ENCODE measurements around the gene NECTIN3.

NECTIN3 gene

DNA sequence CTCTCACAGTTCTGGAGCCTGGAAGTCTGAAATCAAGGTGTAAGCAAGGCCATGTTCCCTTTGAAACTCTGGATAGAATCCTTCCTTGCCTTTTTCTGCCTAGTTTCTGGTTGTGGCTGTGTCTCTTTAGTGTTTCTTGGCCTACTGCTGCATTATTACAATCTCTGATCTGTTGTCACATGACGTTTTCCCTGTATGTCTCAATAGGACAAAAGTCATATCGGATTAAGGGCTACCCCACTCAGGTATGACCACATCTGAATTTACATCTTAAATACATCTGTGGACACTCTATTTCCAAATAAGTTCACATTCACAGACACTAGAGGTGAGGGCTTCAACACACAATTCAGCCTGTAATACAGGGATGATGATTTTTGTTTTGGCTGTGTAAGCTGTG is 13.3 kb downstream of the NECTIN3 start:
- DNase-seq, result no peak

DNA sequence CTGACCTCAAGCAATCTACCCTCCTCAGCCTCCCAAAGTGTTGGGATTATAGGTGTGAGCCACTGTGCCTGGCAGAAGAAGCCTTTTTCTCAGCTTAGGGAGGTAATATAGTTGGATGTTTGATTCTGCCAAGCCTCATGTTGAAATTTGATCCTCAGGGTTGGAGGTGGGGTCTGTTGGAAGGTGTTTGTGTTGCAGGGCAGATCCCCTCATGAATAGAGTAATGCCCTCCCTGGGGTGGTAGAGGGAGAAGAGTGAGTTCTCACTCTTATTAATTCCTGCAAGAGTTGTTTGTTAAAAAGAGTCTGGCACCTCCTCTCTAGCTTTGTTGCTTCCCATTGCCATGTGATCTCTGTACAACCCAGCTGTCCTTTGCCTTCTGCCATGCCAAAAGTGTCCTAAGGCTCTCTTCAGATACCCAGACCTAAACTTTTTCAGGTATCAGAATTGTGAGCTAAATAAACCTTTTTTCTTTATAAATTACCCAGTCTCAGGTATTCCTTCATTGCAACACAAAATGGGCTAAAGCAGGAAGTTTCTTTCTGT is 16.4 kb downstream of the NECTIN3 start:
- no peak for DNase-seq

DNA sequence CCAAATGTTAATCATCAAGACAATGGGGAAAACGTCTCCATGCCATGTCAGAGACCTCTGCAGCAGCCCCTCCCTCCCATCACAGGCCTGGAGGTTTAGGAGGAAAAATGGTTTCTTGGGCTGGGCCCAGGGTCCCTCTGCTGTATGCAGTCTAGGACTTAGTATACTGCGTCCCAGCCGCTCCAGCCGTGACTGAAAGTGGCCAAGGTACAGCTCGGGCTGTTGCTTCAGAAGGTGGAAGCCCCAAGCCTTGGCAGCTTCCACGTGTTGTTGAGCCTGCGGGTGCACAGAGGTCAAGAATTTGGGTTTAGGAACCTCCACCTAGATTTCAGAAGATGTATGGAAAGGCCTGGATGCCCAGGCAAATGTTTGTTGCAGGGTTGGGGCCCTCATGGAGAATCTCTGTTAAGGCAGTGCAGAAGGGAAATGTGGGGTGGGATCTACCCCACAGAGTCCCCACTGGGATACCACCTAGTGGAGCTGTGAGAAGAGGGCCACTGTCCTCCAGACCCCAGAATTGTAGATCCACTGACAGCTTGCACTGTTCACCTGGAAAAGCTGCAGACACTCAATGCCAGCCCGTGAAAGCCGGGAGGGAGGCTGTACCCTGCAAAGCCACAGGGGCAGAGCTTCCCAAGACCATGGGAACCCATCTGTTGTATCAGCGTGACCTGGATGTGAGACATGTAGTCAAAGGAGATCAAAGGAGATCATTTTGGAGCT is 25.0 kb downstream of the NECTIN3 start:
- DNase-seq, result no peak

DNA sequence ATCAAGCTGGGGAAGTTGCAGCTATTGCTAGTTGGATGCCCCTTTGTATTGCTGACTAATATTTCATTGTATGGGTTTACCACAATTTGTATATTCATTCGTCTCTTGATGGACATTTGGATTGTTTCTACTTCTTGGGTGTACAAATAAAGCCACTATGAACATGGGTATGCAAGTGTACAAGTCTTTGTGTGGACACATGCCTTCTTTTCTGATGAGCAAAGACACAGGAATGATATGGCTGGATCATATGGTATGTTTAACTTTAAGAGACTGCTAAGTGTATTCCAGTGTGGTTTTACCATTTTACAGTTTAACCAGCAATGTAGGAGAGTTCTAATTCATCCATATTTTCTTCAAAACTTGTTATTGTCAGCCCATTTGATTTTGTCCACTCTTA is 32.2 kb downstream of the NECTIN3 start:
- no peak for DNase-seq

DNA sequence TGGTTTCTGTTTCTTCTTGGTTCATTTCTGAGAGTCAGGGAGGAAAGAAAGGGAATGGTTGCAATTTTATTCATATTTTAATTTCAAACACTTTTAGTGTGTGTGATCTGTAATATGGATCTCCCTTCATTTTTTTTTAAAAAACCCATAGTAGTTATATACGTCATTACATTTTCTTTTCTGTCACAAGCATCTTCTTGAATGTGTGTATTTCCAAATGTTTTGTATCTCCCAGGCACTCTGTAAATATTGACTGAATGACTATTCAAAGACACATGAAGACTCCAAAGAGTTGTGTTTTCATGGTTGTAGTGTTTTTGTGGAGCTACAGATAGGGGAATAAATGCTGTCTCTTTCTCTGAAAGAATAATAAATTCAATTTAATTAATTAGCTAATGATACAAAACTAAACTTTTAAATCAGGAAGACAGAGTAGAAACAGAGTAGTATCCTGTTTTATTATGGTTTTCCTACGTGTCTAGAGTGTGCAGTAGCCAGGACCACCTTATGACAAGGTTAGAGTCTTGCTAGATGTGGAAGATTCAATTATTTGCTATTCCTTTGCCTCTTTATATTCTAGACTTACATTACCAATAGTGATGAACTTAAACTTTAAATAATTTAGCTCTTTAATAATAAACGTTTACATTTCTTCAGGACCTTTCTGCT is 35.5 kb downstream of the NECTIN3 start:
- DNase-seq, result no peak

DNA sequence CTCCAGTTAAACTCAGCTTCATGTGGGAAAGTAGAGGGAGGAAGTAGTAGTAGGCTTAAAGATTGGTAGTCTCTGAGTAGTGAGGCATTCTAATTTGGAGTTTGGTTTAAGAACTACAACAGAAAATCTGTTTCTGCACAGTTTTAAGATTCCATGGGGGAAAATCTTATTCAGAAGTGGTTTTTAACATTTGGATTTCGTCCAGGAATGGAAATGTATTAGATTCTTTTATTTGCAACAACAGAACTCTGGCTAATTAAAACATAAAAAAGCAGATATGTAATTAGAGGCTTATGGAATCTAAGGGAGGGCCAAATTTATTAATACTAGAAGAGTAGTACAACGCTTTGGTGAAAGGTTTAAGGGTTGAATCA is 36.0 kb downstream of the NECTIN3 start:
- DNase-seq, result no peak

DNA sequence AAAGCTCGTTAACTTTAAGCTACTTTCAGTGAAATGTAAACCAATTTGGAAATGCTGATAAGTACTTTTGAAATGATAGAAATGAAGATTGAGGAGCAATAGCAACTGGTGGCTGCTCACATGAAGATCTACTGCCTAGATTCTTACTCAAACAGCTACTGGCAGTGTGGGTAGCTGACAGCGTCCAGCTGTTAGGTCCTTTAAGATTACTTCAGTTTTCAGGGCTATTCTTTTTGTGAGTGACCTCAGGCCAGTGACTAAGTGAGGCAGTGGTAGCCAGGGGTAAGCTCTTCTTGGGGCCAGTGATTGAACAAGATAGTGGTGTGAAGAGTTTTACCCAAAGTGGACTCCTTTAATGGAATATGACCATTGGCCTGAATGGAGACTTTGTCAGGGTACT is 41.3 kb downstream of the NECTIN3 start:
- DNase-seq, result no peak

DNA sequence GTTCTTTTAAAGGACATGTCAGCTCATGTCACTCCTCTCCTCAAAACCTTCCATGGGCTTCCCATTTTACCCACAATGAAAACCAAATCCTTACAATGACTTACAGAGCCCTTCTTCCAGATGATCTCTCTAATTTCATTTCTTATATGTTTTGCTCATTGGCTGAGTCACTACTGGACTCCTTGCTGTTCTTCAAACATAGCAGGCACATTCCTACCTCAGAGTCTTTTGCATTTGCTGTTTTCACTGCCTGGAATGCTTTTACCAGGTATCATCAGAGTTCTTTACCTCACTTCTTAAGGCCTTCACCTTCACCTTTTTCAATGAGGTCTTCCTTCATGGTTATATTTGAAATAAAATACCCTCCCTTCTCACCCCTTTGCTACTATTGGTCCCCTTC is 57.3 kb downstream of the NECTIN3 start:
- no peak for DNase-seq

DNA sequence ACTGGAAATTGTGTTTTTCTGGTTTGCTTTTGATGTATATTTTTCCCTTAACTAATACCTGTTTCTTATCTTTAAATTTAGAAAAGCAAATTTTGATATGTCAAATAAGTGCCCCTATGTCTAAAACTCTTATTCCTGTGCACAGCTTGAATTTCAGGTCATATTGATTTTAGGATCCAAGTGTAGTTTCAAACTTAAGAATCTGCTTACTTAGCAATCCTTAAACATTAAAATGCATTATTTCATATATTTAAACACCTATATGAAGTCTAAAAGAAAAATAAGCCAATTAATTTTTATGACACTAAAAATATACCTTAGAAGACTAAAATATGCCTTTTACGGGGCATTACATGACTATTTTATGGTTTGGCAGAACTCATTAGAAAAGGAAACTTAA is 59.2 kb downstream of the NECTIN3 start:
- no peak for DNase-seq

DNA sequence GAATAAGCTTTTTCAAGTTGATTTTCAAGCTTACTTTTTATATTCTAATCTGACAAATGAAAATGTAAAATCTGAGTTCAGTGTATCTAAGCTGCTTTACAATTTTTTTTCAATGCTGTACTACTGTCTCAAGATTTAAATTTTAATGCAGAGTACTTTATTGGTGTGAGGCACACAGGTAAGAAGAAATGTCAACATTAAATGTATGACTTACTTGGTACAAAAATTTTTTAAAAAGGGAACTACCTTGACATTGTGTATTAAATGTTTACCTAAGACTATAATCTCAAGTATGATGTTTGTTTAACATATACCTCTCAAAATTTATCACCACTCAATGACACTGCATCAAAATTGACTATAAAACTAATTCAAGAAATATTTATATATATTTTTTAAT is 62.7 kb downstream of the NECTIN3 start:
- no peak for DNase-seq

DNA sequence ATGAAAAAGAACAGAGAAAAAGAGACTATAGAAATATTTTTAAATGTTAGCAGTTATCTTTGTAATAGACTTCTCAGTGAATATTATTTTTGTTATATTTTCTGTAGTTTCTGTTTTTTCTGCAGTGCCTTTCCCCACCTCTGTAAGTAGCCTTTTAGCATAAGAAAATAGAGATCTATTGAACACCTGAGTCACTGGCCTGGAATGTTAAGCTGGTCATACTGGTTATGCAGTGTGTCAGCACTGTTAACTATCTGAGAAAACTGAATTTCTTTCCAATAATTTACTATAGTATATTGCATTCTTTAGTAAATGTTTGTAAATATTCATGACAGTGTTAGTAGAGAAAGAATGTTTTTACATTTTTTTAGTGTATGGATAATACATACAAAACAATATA is 79.8 kb downstream of the NECTIN3 start:
- DNase-seq, result no peak

DNA sequence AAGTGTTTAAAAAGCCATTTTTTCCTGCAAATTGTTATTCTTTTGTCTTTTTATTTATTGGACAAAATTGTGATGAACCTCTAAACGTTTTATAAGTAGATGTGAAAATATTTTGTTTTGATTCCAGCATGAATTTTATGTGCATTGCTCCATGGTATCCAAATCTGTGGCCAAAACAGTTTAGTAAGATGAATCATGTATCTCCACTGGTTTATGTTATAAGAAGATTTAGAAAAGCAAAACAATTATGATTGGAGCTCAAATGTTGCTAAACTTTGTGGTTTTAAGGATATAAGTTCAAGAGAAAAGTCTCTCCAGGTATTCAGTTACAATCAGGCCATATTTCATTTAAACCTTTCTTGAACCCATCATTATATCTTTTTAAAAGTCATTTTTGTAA is 80.9 kb downstream of the NECTIN3 start:
- no peak for DNase-seq

DNA sequence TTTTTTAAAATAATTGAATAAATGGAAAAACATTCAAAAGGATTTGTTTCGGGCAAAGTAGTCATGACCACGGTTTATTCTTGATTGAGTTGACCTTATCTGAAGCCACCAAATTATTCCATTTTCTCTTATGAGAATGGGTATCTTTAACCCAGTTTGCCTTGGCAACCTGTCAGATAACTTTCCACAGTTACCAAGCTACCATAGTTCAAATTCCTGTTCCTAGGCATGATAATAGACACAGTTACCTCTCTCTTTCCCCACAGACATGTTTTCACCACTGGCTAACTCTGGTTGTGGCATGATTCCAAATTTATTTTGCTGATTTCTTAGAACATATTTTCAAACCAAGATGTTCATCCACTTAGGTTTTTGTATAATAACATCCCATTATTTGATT is 84.9 kb downstream of the NECTIN3 start:
- no peak for DNase-seq

DNA sequence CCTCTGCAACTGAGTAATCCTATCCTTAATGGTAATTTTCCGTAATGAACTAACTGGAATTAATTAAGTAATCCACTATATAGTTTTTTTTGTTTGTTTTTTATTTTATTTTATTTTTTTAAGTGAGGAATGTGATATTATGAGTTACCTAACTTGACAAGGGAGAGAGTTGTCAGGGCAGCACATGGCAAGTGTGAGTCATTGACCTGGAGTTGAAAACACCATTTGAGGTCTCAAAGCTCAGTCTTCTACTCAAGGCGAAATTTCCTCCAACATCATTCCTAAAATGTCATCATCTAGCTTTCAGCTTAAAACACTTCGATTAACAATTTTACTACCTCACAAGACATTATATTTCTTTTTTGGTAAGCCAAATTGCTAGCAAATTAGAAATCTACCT is 87.8 kb downstream of the NECTIN3 start:
- DNase-seq, result no peak

DNA sequence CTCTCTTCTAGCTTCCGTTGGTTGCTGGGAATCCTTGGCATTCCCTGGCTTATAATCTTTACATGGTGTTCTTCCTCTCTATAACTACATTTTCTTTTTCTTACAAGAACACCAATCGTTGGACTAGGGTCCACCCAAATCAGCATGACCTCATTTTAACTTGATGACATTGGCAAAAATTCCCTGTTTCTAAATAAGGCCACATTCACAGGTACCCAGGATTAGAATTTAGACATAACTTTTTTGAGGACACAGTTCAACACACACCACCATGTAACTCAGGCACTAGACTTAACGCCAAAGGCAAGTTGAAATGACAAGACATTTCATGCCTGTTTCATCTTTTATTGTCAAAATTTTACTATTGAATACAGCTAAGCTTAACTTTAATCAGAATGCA is 93.0 kb downstream of the NECTIN3 start:
- no peak for DNase-seq

DNA sequence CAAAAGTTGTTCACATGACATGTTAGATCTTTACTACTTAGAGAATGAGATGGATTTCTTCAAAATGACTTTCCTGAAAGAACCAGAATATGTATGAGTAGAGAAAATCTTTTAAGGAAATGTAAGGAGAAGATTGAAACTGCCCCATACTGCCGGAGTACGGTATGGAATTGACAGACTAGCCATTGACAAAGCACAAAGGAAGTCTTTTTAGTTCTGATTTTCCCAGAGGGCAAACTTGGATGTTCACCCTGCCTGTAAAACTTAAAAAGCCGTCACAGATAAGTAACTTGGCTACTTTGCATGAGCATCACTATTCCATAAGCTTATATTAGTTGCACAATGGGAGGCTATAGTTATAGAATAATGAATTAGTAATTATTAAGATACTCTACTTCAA is 93.8 kb downstream of the NECTIN3 start:
- no peak for DNase-seq

DNA sequence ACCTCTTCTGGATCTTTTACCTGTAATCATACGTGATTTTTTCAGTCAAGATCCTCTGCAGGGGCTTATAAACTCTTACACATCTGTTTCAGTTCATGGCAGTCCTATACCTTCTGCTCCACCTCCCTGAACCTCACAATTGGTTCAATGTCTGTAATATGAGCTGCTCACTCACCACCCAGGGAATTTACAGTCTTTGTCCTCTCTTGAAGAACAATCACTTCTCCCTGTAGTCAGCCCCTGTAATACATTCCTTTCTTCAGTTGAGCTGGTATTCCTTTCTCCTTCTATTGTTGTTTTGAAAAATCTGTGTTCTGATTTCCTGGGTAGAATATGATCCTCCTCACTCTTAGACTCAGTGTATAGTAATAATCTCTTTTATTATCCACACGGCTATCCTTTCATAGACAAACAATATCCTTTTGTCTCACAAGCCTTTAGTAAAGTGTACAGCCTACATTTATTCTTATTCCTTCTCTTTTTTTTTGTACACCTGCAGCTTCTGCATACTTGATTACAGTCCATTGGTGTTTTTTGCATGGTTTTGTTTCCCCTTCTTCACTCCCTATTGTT is 101.8 kb downstream of the NECTIN3 start:
- DNase-seq, result no peak

DNA sequence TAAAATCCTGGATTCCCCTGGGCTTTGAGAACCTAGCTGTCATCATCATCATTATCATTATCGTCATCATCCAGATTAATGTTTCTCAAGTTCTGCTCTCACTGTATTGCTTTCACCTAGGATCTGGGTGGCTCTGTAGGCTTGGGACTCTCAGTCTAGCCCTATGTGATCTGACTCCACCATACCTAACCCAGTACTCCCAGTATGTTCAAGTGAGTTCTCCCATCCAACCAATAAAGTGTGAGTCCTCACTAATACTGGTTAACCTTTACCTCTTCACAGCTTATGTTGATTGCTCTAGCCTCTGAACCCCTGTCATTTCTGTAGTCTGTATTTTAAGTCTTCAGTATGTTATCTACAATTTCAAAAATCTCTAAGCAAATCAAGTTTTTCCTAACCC is 102.3 kb downstream of the NECTIN3 start:
- no peak for DNase-seq

DNA sequence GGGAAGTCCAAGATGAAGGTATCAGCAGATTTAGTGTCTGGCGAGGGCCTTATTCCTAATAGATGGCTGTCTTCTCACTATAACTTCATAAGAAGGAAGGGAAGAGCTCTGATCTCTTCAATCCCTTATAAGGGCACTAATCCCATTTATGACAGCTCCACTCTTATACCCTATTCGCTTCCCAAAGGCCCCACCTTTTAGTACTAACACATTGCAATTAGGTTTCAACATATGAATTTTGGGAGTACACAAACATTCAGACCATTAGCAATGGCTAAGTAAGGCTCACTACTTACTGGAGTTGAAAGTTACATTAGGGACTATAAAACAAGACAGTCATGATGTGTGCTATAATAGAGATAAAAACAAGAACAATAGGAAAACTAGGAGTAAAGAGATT is 118.9 kb downstream of the NECTIN3 start:
- DNase-seq, result no peak

DNA sequence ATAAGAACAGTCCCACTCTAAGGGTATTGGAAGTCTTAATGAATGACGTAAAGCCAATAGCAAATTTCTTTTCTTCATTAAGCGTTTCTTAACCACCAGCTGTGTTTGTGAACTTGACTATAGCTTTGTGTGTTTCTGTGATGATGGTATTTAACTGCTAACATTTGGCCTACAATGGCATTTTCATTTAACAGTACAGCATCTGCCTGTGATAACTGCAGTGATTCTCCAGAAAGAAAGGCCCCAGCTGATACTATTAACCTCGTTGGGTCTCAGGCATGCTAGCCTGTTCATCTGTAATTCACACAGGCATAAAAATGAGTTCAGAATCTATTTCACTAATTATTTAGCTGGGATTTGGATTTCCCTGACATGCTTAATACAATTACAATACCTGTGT is 121.9 kb downstream of the NECTIN3 start:
- no peak for DNase-seq

DNA sequence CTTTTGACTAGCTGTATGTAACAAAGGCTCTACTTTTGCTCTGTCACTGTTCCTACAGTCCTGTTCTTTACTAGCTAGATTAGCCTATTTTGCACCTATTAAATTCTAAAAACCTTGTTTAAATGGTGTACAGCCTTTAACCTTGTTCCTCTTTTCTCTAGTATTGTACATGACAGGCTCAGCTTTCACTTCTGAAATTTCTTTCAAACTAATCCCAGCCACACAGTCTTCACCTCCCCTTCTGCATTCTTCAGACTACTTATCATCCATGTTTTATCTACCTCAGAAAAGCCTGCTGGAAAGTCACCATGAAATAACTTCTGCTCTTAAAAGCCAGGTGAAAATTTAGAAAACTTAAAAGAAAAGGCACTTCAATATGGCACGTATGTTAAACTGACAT is 122.4 kb downstream of the NECTIN3 start:
- no peak for DNase-seq

DNA sequence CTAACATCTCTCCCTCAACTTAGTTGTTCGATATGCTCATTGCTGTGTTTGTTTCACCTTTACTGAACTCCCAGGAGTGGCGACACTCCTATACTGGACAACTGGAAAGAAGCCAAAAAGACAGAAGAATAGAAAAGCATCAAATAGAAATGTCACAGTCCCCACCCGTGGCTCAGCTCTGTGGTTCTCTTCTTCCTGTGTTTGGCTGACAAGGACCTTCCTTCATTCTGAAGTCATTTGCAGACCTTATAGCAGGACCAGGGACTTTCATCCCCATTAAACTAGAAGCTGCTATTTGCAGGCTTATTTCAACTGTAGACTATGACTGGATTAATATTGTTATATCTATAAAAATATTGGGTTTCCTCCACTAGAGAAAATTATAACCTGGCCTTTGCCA is 125.9 kb downstream of the NECTIN3 start:
- DNase-seq, result no peak

DNA sequence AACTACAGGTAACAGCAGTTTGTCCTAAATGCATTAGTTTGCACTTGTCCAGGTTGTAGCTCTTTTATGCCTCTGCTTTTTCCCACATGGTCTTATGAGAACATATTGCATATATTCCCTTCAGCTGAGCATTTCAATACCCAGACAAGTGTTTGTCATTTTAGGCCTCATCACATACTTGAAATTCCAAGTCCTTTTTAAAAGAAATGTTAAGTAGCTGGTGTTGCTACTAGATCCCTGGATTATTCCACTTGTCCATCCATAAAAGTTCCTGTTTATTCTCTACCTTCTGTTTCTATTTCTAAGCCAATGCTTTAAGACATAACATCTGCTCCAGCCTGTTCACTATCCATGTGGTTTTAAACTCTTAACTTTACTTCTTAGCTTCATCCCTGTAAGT is 128.4 kb downstream of the NECTIN3 start:
- DNase-seq, result no peak

DNA sequence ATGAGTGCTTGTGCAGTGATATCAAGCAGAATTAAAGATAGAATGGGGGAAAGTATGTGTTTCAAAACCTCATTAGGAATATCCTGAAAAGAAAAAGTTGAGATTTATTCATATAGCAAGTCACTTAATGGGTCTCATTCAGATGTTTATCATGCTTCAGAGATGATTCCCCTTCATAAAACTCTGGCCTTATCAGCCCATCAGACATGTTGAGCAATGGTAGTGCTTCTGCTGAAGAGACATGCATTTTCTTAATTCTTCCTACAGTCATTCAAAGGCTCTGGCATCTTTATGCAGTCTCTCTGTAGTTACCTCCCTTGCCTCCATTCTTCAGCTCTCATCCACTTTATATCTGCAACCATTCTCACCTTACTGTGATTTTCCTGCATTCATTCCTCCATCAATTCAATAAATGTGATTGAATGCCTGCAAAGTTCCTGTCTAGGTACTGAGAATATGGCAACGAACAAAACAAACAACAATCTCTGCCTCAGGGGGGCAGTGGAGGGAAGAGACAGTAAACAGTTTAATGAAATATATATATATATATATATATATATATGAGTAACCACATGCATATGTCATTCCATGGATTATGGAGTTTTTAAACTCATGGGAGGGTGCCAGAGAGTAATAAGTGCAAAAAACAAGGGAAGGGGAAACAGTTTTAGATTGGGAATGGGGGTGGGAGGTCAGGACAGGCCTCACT is 138.5 kb downstream of the NECTIN3 start:
- no peak for DNase-seq

Measured in NK-92 treated with Interleukin-12 subunit alpha and Interleukin-12 subunit beta, amount 100 ng/mL, for 24 hours (cell line).